Coronary artery (tissue), 2 donors: Measurements from ENCODE around the gene SULT1C4.
A peak's percentile ranks its signal among the peaks of the same experiment; 100 is the strongest.

ENCODE experiments used
- DNase-seq: peaks from one replicate; pipeline ENCODE4 v3.0.0-alpha.2; 2017; ENCODE audit warnings: low spot score
- H3K27ac ChIP-seq, 2 donors: fragments of 200-600 bp; sonication (generic); one replicate each; pipeline ENCODE4 v1.5.1; 2016 to 2019
- H3K4me3 ChIP-seq: fragments of 200-600 bp; sonication (generic); 2 replicates; pipeline ENCODE4 v1.5.1; 2016; ENCODE audit warnings: mild to moderate bottlenecking, moderate library complexity
- TF ChIP-seq, protein P1 (sequence below): fragments of 200-600 bp; sonication (generic); IDR thresholded peaks from one replicate; pipeline ENCODE4 v1.5.1; 2019; ENCODE audit warnings: antibody characterized with exemption

SULT1C4 gene

DNA sequence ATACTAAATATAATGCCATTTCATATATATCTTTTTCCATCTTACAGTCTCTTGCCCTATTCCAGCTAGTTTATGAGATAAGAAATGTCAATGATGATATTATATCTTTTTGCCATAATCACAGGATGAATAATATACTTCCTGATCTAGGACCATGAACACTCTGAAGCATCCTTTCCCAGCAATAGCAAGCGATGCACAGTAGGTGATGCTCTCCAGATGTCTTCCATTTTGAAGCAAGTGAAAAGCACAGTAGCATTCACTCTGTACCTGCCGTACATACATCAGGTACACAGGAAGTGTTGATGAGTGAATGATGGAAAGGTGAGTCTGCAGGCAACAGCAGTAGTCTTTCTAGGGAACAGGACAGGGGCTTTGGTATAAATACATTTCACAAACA is 8.6 kb upstream of the SULT1C4 start:
- Histone ChIP-seq H3K27ac (no peak overlapping the region), H3K4me3 (no peak overlapping the region)
- TF ChIP-seq, protein P1, sequence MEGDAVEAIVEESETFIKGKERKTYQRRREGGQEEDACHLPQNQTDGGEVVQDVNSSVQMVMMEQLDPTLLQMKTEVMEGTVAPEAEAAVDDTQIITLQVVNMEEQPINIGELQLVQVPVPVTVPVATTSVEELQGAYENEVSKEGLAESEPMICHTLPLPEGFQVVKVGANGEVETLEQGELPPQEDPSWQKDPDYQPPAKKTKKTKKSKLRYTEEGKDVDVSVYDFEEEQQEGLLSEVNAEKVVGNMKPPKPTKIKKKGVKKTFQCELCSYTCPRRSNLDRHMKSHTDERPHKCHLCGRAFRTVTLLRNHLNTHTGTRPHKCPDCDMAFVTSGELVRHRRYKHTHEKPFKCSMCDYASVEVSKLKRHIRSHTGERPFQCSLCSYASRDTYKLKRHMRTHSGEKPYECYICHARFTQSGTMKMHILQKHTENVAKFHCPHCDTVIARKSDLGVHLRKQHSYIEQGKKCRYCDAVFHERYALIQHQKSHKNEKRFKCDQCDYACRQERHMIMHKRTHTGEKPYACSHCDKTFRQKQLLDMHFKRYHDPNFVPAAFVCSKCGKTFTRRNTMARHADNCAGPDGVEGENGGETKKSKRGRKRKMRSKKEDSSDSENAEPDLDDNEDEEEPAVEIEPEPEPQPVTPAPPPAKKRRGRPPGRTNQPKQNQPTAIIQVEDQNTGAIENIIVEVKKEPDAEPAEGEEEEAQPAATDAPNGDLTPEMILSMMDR = no peak
- no peak for DNase-seq

DNA sequence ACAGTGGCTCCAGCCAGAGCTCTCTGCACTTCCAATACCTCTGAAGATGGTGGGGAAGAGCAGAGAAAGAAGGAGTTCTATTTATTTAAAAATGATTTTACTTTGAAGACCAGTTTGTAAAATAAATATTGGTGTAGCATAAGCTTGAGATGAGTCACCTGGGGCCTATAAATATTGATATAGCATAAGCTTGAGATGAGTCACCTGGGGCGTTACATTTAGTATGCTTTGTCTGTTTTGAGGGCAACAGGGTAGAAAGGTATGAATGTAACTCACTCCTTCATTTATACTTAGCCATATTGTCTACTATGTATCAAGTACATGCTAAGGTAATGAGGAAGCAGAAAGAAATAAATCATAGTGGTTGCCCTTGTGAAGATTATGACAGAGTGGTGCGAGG is 7.7 kb upstream of the SULT1C4 start:
- H3K27ac ChIP-seq = no peak overlapping the region
- no peak overlapping the region for H3K4me3 ChIP-seq
- TF ChIP-seq, protein P1 = no peak
- no peak for DNase-seq

DNA sequence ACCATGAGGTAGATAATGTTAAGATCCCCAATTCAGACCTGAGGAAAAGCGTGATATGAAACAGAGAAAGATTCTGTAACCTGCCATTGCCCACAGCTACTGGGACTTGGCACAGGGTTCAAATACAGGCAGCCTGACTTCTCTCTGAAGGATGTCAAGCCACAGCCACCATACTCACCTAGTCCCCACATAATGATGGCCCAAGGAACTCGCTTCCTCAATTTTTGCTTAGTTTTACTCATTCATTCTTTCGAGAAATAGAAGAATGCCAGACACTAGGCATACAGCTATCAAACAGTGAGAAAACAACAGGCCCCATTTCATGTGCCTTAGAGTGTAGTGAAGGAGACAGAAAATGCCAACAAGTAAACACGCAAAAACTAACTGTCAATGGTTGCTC is 980 bp upstream of the SULT1C4 start:
- no peak for DNase-seq
- TF ChIP-seq, protein P1 = no peak

DNA sequence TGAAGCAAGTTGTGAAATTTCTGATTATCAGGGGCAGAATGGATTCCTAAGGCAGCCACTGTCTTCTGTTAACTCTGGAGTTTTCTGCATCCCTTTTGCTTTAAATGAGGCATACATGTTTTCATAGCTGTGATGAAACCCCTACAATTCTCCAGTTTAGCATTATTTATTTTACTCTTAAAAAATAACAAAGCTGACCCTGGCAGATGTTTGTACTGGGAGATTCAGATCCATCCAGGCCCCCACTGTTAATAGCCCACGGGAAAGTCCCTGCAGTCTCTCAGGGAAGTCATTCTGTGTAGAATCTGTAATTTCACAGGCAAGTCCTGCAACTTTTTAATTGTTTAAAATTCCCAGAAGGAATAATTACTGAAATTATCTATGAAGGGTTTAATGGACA is 353 bp upstream of the SULT1C4 start:
- Histone ChIP-seq H3K27ac (peak overlapping the region; percentile 62 to 77), H3K4me3 (peak overlapping the region; percentile 65)
- DNase-seq = no peak
- TF ChIP-seq, protein P1 = no peak

More for the DNA sequence above, 980 bp upstream of the SULT1C4 start:
- Histone ChIP-seq H3K4me3 (no peak overlapping the region), H3K27ac (peak overlapping the region; percentile 4 to 77)

DNA sequence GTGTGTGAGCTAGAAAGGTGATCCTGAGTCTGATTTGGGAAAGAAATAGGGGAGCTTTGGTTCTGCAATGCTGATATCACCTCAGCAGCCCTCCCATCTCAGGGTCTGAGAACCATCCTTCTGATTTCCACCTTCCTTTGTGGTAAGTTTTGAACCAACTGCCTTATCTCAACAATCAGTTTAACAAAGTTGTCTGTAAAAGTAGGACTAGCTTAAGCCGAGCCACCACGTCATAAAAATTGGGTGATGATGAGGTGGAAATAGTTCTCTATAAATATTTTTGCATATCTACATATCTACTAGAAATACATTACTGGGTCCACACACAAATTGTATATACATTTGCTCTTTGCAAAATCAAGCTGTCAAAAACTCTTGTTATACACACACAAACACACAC is 1.1 kb downstream of the SULT1C4 start:
- TF ChIP-seq, protein P1 = no peak
- H3K4me3 ChIP-seq = peak overlapping the region; percentile 65
- DNase-seq = no peak
- H3K27ac ChIP-seq = peak overlapping the region in 1 of 2 donors; percentile 77

DNA sequence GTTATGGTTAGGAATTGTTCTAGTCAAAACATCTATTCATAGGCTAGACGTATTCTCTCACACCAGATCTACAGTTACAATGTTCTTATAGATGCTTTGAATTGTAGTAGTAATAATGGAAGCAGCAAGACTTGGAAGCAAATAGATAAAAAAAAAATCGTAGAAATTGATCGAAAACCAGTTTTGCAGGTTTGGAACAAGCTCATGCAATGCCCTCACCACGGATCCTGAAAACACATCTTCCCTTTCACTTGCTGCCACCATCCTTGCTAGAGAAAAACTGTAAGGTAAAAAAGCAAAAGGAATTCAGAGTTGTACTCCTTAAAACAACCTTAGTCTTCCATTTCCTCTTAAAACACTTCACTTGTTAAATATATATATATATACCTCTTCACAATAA is 4.4 kb downstream of the SULT1C4 start:
- no peak overlapping the region for H3K27ac ChIP-seq
- no peak overlapping the region for H3K4me3 ChIP-seq
- TF ChIP-seq, protein P1 = no peak
- no peak for DNase-seq

DNA sequence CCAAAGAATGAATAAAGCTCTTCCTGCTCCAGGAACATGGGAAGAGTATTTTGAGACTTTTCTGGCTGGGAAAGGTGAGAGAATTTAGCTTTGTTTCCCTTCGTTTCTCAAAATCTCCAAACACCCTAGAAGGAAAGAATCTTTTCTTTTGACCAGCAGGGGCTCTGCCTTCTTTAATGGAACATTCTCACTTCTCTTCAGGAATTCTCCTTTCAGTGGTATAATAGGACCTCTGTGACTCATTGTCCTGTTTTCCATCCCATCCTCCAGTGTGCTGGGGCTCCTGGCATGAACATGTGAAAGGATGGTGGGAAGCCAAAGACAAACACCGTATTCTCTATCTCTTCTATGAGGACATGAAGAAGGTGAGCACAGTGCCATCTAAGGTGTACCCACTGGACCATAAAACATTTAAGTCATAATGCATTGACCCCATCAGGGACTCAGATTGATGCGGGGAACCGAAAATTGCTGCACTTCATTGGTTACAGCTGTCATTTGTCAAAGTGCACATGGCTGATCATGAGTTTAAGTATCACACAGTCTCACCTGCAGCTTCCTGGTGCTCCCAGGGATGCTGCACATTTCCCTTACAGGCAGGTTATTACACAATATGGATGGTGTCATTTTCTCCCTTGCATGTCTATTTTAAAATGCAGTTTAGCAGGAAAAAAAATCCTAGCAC is 5.5 kb downstream of the SULT1C4 start:
- H3K4me3 ChIP-seq = no peak overlapping the region
- no peak overlapping the region for H3K27ac ChIP-seq
- DNase-seq = no peak
- TF ChIP-seq, protein P1 = no peak
